Thymus (tissue), 11 donors: ENCODE data around the gene FBXL7. TPM values are rescaled to one million over a fixed set of nuclear protein-coding genes. Genes with fewer than 3 reads are reported as not detected.

Experiments
- DNase-seq, 9 donors: peaks; one replicate each; pipeline ENCODE4 v3.0.0-alpha.2; 2013; ENCODE audit warnings: low spot score in 9 of 9, low read depth in 6 of 9, missing footprints in 1 of 9
- H3K27ac ChIP-seq, 2 donors: one replicate each; pipeline ENCODE4 v1.5.1; 2013; ENCODE audit warnings: control low read depth in 1 of 2, low read depth in 1 of 2, low read length in 1 of 2, mild to moderate bottlenecking in 1 of 2, moderate library complexity in 1 of 2
- H3K27me3 ChIP-seq, 2 donors: one replicate each; pipeline ENCODE4 v1.5.1; 2013; ENCODE audit warnings: low read length in 1 of 2; ENCODE audit not compliant: control insufficient read depth in 2 of 2, insufficient read depth in 1 of 2
- H3K36me3 ChIP-seq, 2 donors: one replicate each; pipeline ENCODE4 v1.5.1; 2013; ENCODE audit warnings: low read length in 1 of 2, mild to moderate bottlenecking in 1 of 2, moderate library complexity in 1 of 2; ENCODE audit not compliant: control insufficient read depth in 2 of 2, insufficient read depth in 2 of 2
- H3K4me1 ChIP-seq, 2 donors: one replicate each; pipeline ENCODE4 v1.5.1; 2013; ENCODE audit warnings: low read length in 2 of 2; ENCODE audit not compliant: control insufficient read depth in 2 of 2, insufficient read depth in 2 of 2
- H3K4me3 ChIP-seq, 2 donors: one replicate each; pipeline ENCODE4 v1.5.1; 2013; ENCODE audit warnings: low read length in 2 of 2, control low read depth in 1 of 2, mild to moderate bottlenecking in 1 of 2
- H3K9me3 ChIP-seq, 2 donors: one replicate each; pipeline ENCODE4 v1.5.1; 2013; ENCODE audit warnings: low read length in 1 of 2, mild to moderate bottlenecking in 1 of 2; ENCODE audit not compliant: control insufficient read depth in 2 of 2, insufficient read depth in 1 of 2
- WGBS: extraction: QIAGEN DNeasy Blood & Tissue Kit; methylation state at CpG from one replicate; pipeline ENCODE4 v1.1.7; 2013; 5-methylcytosine and 5-hydroxymethylcytosine counted together
- polyA plus RNA-seq: library from polyadenylated mRNA; stranded (reverse); fragments of 200-250 nt; gene quantifications from one replicate; pipeline ENCODE4 v1.2.3, GENCODE V29; 2013
- total RNA-seq: library from RNA; stranded (reverse); fragments of 120-200 nt; gene quantifications from one replicate; pipeline ENCODE4 v1.2.4, GENCODE V29; 2013
- donor health status: healthy.

FBXL7 gene
- total and polyA plus RNA-seq, 2 donors: 0.90 to 2.7 TPM

DNA sequence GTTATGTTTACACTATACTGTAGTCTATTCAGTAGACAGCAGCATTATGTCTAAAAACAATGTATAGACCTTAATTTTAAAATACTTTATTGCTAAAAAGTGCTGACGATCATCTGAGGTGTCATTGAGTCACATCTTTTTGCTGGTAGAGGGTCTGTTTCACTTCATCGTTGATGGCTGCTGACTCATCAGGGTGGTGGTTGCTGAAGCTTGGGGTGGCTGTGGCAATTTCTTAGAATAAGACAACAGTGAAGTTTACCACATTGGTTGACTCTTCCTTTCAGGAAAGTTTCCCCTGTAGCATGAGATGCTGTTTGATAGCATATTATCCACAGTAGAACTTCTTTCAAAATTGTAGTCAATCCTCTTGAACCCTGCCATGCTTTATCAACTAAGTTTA lies 150.3 kb downstream of the FBXL7 start:
- no peak overlapping the region for H3K4me3 ChIP-seq
- WGBS: 85% methylated on average over 2 of the region's 2 CpGs
- no peaks in the 10 kb centered on the region for H3K4me1 ChIP-seq
- H3K27me3 ChIP-seq: no peaks in the 10 kb centered on the region
- no peaks in the 10 kb centered on the region for H3K36me3 ChIP-seq
- H3K9me3 ChIP-seq: no peaks in the 10 kb centered on the region
- DNase-seq: no peak
- H3K27ac ChIP-seq: no peak overlapping the region

DNA sequence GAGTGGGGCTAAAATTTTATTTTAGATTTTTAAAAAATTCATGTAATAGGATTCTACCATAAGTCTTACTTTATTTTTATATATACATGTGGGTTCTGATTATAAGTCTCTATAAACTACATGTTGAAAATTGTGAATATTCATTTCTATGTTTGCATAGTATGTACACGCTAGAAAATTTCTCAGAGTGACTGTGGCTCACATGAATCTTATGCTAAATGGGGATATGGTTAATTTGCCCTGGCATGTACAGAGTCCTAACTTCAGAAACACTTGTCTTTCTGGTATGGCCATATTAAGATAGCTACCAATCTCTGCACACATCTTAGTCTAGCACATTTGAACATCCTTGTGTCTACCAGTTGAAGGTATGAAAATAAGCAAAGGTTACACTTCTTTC lies 154.8 kb downstream of the FBXL7 start:
- 0% methylated on average over 1 of the region's 1 CpG for WGBS
- Histone ChIP-seq H3K36me3 (no peaks in the 10 kb centered on the region), H3K27me3 (no peaks in the 10 kb centered on the region), H3K27ac (no peak overlapping the region), H3K4me3 (no peak overlapping the region), H3K4me1 (no peaks in the 10 kb centered on the region), H3K9me3 (no peaks in the 10 kb centered on the region)
- DNase-seq: no peak

DNA sequence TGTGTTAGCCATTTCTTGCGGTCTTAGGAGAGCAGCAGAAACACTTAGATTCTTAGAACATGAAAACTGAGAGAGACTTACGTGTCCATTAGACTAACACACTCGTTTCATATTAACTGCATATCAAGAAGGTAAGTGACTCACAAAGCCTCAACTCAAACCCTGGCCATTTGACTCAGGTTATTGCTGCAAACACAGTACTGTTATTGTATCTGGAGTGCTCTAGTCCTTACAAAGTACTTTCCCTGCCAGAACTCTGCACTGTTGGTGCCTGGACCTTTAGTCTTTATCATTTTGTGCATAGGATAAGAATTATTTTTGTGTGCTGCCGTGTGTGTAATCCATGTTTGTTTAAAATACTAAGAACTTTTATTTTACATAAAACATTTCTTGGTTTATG lies 155.7 kb downstream of the FBXL7 start:
- Histone ChIP-seq H3K4me3 (no peak overlapping the region), H3K36me3 (no peaks in the 10 kb centered on the region), H3K9me3 (no peaks in the 10 kb centered on the region), H3K27me3 (no peaks in the 10 kb centered on the region), H3K4me1 (no peaks in the 10 kb centered on the region), H3K27ac (no peak overlapping the region)
- DNase-seq: no peak
- WGBS: 92% methylated on average over 4 of the region's 4 CpGs

DNA sequence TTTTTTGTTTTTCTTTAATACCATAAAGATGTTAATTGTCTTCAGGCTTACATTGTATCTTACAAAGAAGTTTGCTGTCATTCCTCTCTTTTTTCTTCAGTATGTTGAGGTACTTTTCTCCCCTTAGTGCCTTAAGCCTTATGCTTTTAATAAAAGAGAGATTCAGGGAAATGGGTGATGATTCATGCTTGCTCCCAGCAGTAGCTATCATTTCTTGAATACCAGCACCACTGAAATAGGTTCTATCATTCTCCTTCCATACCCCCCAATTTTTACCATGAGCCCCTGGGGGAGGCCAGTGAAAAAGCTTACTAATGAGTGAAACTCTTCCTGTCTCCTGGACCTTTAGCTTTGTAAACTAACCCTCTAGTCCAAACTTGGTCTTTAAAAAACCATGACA lies 165.0 kb downstream of the FBXL7 start:
- no peaks in the 10 kb centered on the region for H3K36me3 ChIP-seq
- no peaks in the 10 kb centered on the region for H3K4me1 ChIP-seq
- no peaks in the 10 kb centered on the region for H3K27me3 ChIP-seq
- no peak overlapping the region for H3K27ac ChIP-seq
- H3K9me3 ChIP-seq: no peaks in the 10 kb centered on the region
- no peak overlapping the region for H3K4me3 ChIP-seq
- no peak for DNase-seq

DNA sequence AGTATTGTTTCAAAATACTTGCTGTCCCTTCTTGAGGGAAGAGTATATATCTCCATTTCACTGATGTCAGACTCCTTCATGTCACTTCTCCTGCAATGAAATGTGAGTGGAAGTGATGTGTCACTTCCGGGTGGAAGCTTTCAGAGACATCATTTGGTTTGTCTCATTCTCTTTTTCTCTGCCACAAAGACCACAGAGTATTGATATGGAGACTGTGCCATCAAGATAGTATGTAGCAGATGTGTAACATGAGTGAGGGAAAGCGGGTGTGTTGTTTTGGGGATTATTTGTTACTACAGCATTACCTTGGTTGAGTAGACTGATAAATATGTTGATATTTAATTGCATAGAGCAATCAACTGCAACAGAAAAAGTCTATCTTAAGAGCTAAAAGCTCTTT lies 169.8 kb downstream of the FBXL7 start:
- H3K27me3 ChIP-seq: no peaks in the 10 kb centered on the region
- H3K9me3 ChIP-seq: no peaks in the 10 kb centered on the region
- H3K27ac ChIP-seq: no peak overlapping the region
- H3K4me1 ChIP-seq: no peaks in the 10 kb centered on the region
- no peaks in the 10 kb centered on the region for H3K36me3 ChIP-seq
- no peak for DNase-seq
- WGBS: 97% methylated on average over 2 of the region's 2 CpGs
- no peak overlapping the region for H3K4me3 ChIP-seq

DNA sequence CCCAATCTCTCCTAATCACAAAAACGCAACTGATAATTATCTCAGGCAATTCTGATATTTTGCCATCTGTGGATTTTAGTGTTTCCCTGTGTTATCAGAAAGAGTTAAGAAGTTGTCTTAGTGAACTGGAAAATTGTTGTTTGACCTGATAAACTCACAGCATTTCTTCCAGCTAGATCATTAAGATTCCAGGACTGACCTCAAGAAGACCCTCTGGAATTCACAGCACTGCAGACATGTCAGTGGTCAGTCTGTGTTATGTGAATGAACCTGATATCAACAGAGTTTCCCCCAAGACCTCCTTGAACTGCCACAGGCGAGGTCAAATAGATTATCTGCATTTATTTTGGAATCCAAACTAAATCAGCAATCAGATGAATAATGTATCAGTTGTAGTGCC lies 174.7 kb downstream of the FBXL7 start:
- no peak for DNase-seq
- H3K4me3 ChIP-seq: no peak overlapping the region
- H3K27me3 ChIP-seq: no peaks in the 10 kb centered on the region
- H3K4me1 ChIP-seq: no peaks in the 10 kb centered on the region
- H3K9me3 ChIP-seq: no peaks in the 10 kb centered on the region
- no peak overlapping the region for H3K27ac ChIP-seq
- WGBS: 80% methylated on average over 2 of the region's 2 CpGs
- H3K36me3 ChIP-seq: no peaks in the 10 kb centered on the region

DNA sequence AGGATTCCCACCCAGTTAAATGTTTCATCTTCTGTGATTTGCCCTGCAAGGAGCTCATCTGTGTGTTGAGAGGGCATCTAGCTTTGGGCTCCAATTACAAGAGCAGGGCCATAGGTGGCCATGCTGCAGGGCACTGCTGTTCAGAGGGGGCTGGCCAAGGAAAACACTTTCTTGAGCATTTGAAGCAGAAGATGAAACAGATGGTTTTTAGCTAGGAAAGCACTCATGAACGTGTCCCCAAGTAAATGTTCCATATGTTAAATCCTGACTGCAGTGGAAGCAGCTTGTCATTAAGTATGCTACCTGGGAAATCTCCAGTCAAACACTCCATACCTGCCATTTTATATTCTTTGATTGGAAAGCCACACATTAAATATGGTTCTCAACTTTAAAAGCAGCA lies 176.6 kb downstream of the FBXL7 start:
- DNase-seq: no peak
- Histone ChIP-seq H3K27ac (no peak overlapping the region), H3K4me1 (no peaks in the 10 kb centered on the region), H3K4me3 (no peak overlapping the region), H3K27me3 (no peaks in the 10 kb centered on the region), H3K36me3 (no peaks in the 10 kb centered on the region), H3K9me3 (no peaks in the 10 kb centered on the region)
- 70% methylated on average over 1 of the region's 1 CpG for WGBS

DNA sequence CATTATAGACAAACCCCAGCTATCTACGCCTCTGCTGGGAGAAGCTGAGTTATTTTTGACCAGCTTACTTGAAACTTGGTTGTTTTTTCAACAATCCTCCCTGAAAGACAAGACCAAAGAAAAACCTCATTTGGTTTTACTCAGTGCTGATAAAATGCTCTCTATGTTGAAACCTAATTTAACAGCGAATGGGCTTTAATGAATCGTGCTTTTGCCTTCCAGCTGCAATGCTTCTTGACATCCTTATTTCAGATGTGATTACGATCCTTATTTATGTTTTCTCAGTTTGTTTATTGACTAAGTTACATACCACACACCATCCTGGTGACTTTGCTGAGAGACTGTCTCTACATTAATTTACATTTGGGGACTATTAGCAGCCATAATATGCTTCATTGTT lies 179.2 kb downstream of the FBXL7 start:
- DNase-seq: no peak
- Histone ChIP-seq H3K9me3 (no peaks in the 10 kb centered on the region), H3K27me3 (no peaks in the 10 kb centered on the region), H3K4me3 (no peak overlapping the region), H3K4me1 (no peaks in the 10 kb centered on the region), H3K36me3 (no peaks in the 10 kb centered on the region), H3K27ac (no peak overlapping the region)
- WGBS: 90% methylated on average over 4 of the region's 4 CpGs

DNA sequence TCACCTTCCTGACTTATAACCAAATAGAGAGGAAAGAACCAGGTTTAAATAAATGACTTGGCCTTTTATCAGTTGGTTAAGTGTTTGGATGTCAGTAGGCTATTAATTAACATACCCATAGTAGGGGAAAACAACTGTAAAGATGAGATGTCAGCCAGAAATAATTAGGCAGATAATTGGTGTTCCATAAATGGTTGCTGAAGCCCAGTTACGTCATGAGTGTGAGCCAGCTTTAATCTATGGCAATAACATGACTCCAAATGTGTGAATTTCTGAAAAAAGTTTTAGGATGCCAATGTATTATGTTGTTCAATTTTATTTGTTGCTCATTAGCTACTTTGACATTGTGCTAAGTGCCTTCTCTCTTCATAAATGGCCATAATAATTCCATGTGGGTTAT lies 180.5 kb downstream of the FBXL7 start:
- H3K27me3 ChIP-seq: no peaks in the 10 kb centered on the region
- no peaks in the 10 kb centered on the region for H3K36me3 ChIP-seq
- 90% methylated on average over 1 of the region's 1 CpG for WGBS
- H3K9me3 ChIP-seq: no peaks in the 10 kb centered on the region
- no peak for DNase-seq
- H3K27ac ChIP-seq: no peak overlapping the region
- no peaks in the 10 kb centered on the region for H3K4me1 ChIP-seq
- H3K4me3 ChIP-seq: no peak overlapping the region

DNA sequence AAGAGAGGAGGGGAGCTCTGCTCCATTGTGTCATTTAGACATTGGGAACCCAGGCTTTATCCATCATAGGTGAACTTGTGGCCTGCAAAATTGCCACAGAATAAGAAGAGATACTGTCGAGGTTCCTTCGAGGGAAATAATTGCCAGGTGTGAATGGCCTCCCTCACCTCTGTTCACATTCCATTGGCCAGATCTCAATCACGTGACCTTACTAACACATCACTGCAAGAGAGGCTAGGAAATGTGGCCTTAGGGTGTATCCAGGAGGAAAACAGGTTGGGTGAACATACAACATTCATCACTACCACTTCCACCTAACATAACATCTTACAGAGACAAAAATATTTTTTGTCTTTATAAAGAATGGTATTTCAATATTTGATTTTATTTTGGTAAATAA lies 182.1 kb downstream of the FBXL7 start:
- Histone ChIP-seq H3K4me3 (no peak overlapping the region), H3K36me3 (no peaks in the 10 kb centered on the region), H3K27ac (no peak overlapping the region), H3K27me3 (no peaks in the 10 kb centered on the region), H3K4me1 (no peaks in the 10 kb centered on the region), H3K9me3 (no peaks in the 10 kb centered on the region)
- 93% methylated on average over 3 of the region's 3 CpGs for WGBS
- no peak for DNase-seq
